ENCODE data around the gene FSIP1.

FSIP1 gene

GRCh38 chr15:39593656-39594445, 188.8 kb downstream of the FSIP1 start:
- no peak for DNase-seq (ENCODE audit: low spot score)

GRCh38 chr15:39593071-39593655, 189.5 kb downstream of the FSIP1 start:
- DNase-seq (ENCODE audit: low spot score) = no peak

GRCh38 chr15:39592500-39592899, 190.1 kb downstream of the FSIP1 start:
- DNase-seq (ENCODE audit: low spot score) = no peak

- no peak for DNase-seq (ENCODE audit: low spot score)
Measured at GRCh38 chr15:39591896-39592315, 190.7 kb downstream of the FSIP1 start.

- DNase-seq (ENCODE audit: low spot score) = no peak
Measured at GRCh38 chr15:39591141-39591895, 191.3 kb downstream of the FSIP1 start.

GRCh38 chr15:39589815-39590644, 192.6 kb downstream of the FSIP1 start:
- no peak for DNase-seq (ENCODE audit: low spot score)

GRCh38 chr15:39589193-39589814, 193.3 kb downstream of the FSIP1 start:
- DNase-seq (ENCODE audit: low spot score) = no peak

- no peak for DNase-seq (ENCODE audit: low spot score)
Measured at GRCh38 chr15:39588531-39589192, 194.0 kb downstream of the FSIP1 start.

- DNase-seq (ENCODE audit: low spot score) = no peak
Measured at GRCh38 chr15:39587731-39588530, 194.7 kb downstream of the FSIP1 start.

- no peak for DNase-seq (ENCODE audit: low spot score)
Measured at GRCh38 chr15:39587096-39587721, 195.4 kb downstream of the FSIP1 start.

GRCh38 chr15:39586387-39587095, 196.1 kb downstream of the FSIP1 start:
- no peak for DNase-seq (ENCODE audit: low spot score)

- no peak for DNase-seq (ENCODE audit: low spot score)
Measured at GRCh38 chr15:39585871-39586301, 196.8 kb downstream of the FSIP1 start.

- DNase-seq (ENCODE audit: low spot score) = no peak
Measured at GRCh38 chr15:39585389-39585841, 197.2 kb downstream of the FSIP1 start.

GRCh38 chr15:39584662-39585388, 197.8 kb downstream of the FSIP1 start:
- no peak for DNase-seq (ENCODE audit: low spot score)

- no peak for DNase-seq (ENCODE audit: low spot score)
Measured at GRCh38 chr15:39584266-39584659, 198.4 kb downstream of the FSIP1 start.

- DNase-seq (ENCODE audit: low spot score) = peak; percentile 22
Measured at GRCh38 chr15:39583596-39584265, 198.9 kb downstream of the FSIP1 start.

GRCh38 chr15:39582977-39583595, 199.6 kb downstream of the FSIP1 start:
- DNase-seq (ENCODE audit: low spot score) = no peak

Data from HuH-7.5 (cell line).